Activated CD4-positive, alpha-beta memory T cell treated with anti-CD3 and anti-CD28 coated beads, Interleukin-2, amount 10 ng/mL, durations not matched to agents 7 days and 5 days (primary cell): ENCODE results near the gene PPL. TPM values are rescaled to one million over a fixed set of nuclear protein-coding genes. Genes with fewer than 3 reads are reported as not detected.
"Not testable (repeated sequence)": the region's sequence is repeated elsewhere in the genome, so short reads cannot be mapped to it uniquely, and the experiment has no call there.

Source experiments
- CTCF ChIA-PET: fragments of 350-600 bp; sonication (Branson Sonifier 250); formaldehyde crosslinking; loops from one replicate; lab custom pipeline; 2021; ENCODE audit warnings: antibody characterized with exemption, inconsistent platforms; lab: Charles Lee
- POLR2A ChIA-PET: fragments of 350-600 bp; sonication (Branson Sonifier 250); formaldehyde crosslinking; loops from one replicate; lab custom pipeline; 2021; ENCODE audit warnings: antibody characterized with exemption; lab: Charles Lee
- DNase-seq: peaks from one replicate; pipeline ENCODE4 v3.0.0-alpha.2; 2020
- H3K27ac Mint-ChIP-seq: one replicate; pipeline ENCODE4 v1.8.0; 2021; ENCODE audit warnings: mild to moderate bottlenecking, mixed read lengths
- H3K27me3 Mint-ChIP-seq: one replicate; pipeline ENCODE4 v1.8.0; 2021; ENCODE audit warnings: mixed read lengths
- H3K36me3 Mint-ChIP-seq: one replicate; pipeline ENCODE4 v1.8.0; 2021; ENCODE audit warnings: low read depth, mixed read lengths
- H3K4me1 Mint-ChIP-seq: one replicate; pipeline ENCODE4 v1.8.0; 2021; ENCODE audit warnings: mixed read lengths
- H3K4me3 Mint-ChIP-seq: one replicate; pipeline ENCODE4 v1.8.0; 2021; ENCODE audit warnings: mild to moderate bottlenecking, mixed read lengths
- H3K9me3 Mint-ChIP-seq: one replicate; pipeline ENCODE4 v1.8.0; 2021; ENCODE audit warnings: mixed read lengths
- total RNA-seq, 2 experiments: library from RNA; stranded (reverse); gene quantifications; one replicate each; pipeline ENCODE4 v1.2.3, GENCODE V29; 2021

PPL gene
- total RNA-seq, 2 experiments from 2014 or later, result 0.08 TPM; not detected in 1

- Mint-ChIP-seq H3K27ac (no peak overlapping the region), H3K27me3 (peaks cover 19% of the 10 kb centered on the region), H3K36me3 (no peaks in the 10 kb centered on the region), H3K4me1 (no peaks in the 10 kb centered on the region), H3K9me3 (no peaks in the 10 kb centered on the region), H3K4me3 (no peak overlapping the region)
- POLR2A ChIA-PET, result no interaction called here
- CTCF ChIA-PET, result no interaction called here
- DNase-seq, result no peak
These were observed 31.9 kb downstream of the PPL start for GRCh38 chr16:4904942-4905615.

- DNase-seq, result no peak
- ChIA-PET POLR2A (no interaction called here), CTCF (no interaction called here)
- Mint-ChIP-seq H3K27me3 (peaks cover 19% of the 10 kb centered on the region), H3K4me1 (no peaks in the 10 kb centered on the region), H3K27ac (no peak overlapping the region), H3K4me3 (no peak overlapping the region), H3K9me3 (no peaks in the 10 kb centered on the region), H3K36me3 (no peaks in the 10 kb centered on the region)
These were observed 32.6 kb downstream of the PPL start for GRCh38 chr16:4904108-4904941.

- no peak for DNase-seq
- ChIA-PET CTCF (no interaction called here), POLR2A (no interaction called here)
- H3K4me1 Mint-ChIP-seq, result no peaks in the 10 kb centered on the region
- H3K9me3 Mint-ChIP-seq, result no peaks in the 10 kb centered on the region
- H3K4me3 Mint-ChIP-seq, result no peak overlapping the region
- H3K27me3 Mint-ChIP-seq, result peaks cover 13% of the 10 kb centered on the region
- no peak overlapping the region for H3K27ac Mint-ChIP-seq
- no peaks in the 10 kb centered on the region for H3K36me3 Mint-ChIP-seq
These were observed 34.9 kb downstream of the PPL start for GRCh38 chr16:4902038-4902437.

GRCh38 chr16:4900750-4901149 lies 36.2 kb downstream of the PPL start:
- ChIA-PET POLR2A (no interaction called here), CTCF (no interaction called here)
- Mint-ChIP-seq H3K4me3 (no peak overlapping the region), H3K9me3 (no peaks in the 10 kb centered on the region), H3K27ac (no peak overlapping the region), H3K27me3 (peaks cover 9% of the 10 kb centered on the region), H3K36me3 (no peaks in the 10 kb centered on the region), H3K4me1 (no peaks in the 10 kb centered on the region)
- no peak for DNase-seq

- H3K4me3 Mint-ChIP-seq, result no peak overlapping the region
- H3K36me3 Mint-ChIP-seq, result no peaks in the 10 kb centered on the region
- peaks cover 5% of the 10 kb centered on the region for H3K27me3 Mint-ChIP-seq
- DNase-seq, result no peak
- POLR2A ChIA-PET, result no interaction called here
- CTCF ChIA-PET, result no interaction called here
- H3K9me3 Mint-ChIP-seq, result no peaks in the 10 kb centered on the region
- H3K27ac Mint-ChIP-seq, result no peak overlapping the region
- H3K4me1 Mint-ChIP-seq, result no peaks in the 10 kb centered on the region
These were observed 36.9 kb downstream of the PPL start for GRCh38 chr16:4900036-4900435.

- no peaks in the 10 kb centered on the region for H3K36me3 Mint-ChIP-seq
- ChIA-PET POLR2A (no interaction called here), CTCF (no interaction called here)
- H3K27ac Mint-ChIP-seq, result no peak overlapping the region
- no peak for DNase-seq
- H3K9me3 Mint-ChIP-seq, result no peaks in the 10 kb centered on the region
- H3K4me3 Mint-ChIP-seq, result no peak overlapping the region
- H3K4me1 Mint-ChIP-seq, result no peaks in the 10 kb centered on the region
- peaks cover 5% of the 10 kb centered on the region for H3K27me3 Mint-ChIP-seq
These were observed 37.5 kb downstream of the PPL start for GRCh38 chr16:4899474-4899846.

GRCh38 chr16:4898811-4899473 lies 38.0 kb downstream of the PPL start:
- no peaks in the 10 kb centered on the region for H3K27me3 Mint-ChIP-seq
- H3K9me3 Mint-ChIP-seq, result no peaks in the 10 kb centered on the region
- CTCF ChIA-PET, result no interaction called here
- H3K4me1 Mint-ChIP-seq, result no peaks in the 10 kb centered on the region
- no peaks in the 10 kb centered on the region for H3K36me3 Mint-ChIP-seq
- POLR2A ChIA-PET, result no interaction called here
- H3K27ac Mint-ChIP-seq, result no peak overlapping the region
- DNase-seq, result no peak
- no peak overlapping the region for H3K4me3 Mint-ChIP-seq

GRCh38 chr16:4897328-4897727 lies 39.6 kb downstream of the PPL start:
- Mint-ChIP-seq H3K27me3 (no peaks in the 10 kb centered on the region), H3K36me3 (no peaks in the 10 kb centered on the region), H3K9me3 (no peaks in the 10 kb centered on the region), H3K4me3 (no peak overlapping the region), H3K4me1 (no peaks in the 10 kb centered on the region), H3K27ac (no peak overlapping the region)
- DNase-seq, result no peak
- POLR2A ChIA-PET, result no interaction called here
- CTCF ChIA-PET, result no interaction called here

GRCh38 chr16:4896761-4897160 lies 40.2 kb downstream of the PPL start:
- CTCF ChIA-PET, H3K36me3 Mint-ChIP-seq, H3K4me1 Mint-ChIP-seq: not testable (repeated sequence)

GRCh38 chr16:4895366-4895765 lies 41.6 kb downstream of the PPL start:
- DNase-seq, result no peak
- POLR2A ChIA-PET, result interaction anchor here (0.6 kb wide), 1 partner anchor 144 kb away, joined by 3 read pairs; no protein-coding TSS in a partner anchor
- no peak overlapping the region for H3K27ac Mint-ChIP-seq
- H3K27me3 Mint-ChIP-seq, result no peaks in the 10 kb centered on the region
- no peak overlapping the region for H3K4me3 Mint-ChIP-seq
- CTCF ChIA-PET, result no interaction called here
- H3K36me3 Mint-ChIP-seq, result no peaks in the 10 kb centered on the region
- H3K9me3 Mint-ChIP-seq, result no peaks in the 10 kb centered on the region
- no peaks in the 10 kb centered on the region for H3K4me1 Mint-ChIP-seq

More at GRCh38 chr16:4896761-4897160, 40.2 kb downstream of the PPL start:
- H3K27ac Mint-ChIP-seq, H3K27me3 Mint-ChIP-seq, DNase-seq, H3K4me3 Mint-ChIP-seq, POLR2A ChIA-PET, H3K9me3 Mint-ChIP-seq: not testable (repeated sequence)

GRCh38 chr16:4894276-4895150 lies 42.4 kb downstream of the PPL start:
- H3K27ac Mint-ChIP-seq, result no peak overlapping the region
- H3K9me3 Mint-ChIP-seq, result no peaks in the 10 kb centered on the region
- no peak overlapping the region for H3K4me3 Mint-ChIP-seq
- DNase-seq, result no peak
- H3K36me3 Mint-ChIP-seq, result no peaks in the 10 kb centered on the region
- H3K4me1 Mint-ChIP-seq, result no peaks in the 10 kb centered on the region
- ChIA-PET POLR2A (interaction anchor here (0.6 kb wide), 1 partner anchor 37 kb away, joined by 5 read pairs; no protein-coding TSS in a partner anchor), CTCF (no interaction called here)
- H3K27me3 Mint-ChIP-seq, result no peaks in the 10 kb centered on the region

- Mint-ChIP-seq H3K9me3 (no peaks in the 10 kb centered on the region), H3K4me3 (no peak overlapping the region), H3K27me3 (no peaks in the 10 kb centered on the region), H3K4me1 (no peaks in the 10 kb centered on the region), H3K27ac (no peak overlapping the region), H3K36me3 (no peaks in the 10 kb centered on the region)
- ChIA-PET POLR2A (no interaction called here), CTCF (no interaction called here)
- DNase-seq, result no peak
These were observed 43.7 kb downstream of the PPL start for GRCh38 chr16:4893103-4893862.
